ENCODE results near the gene EXOC1.

Gene EXOC1

GRCh38 chr4:55951191-55951922, 97.9 kb downstream of the EXOC1 start:
- no peak for DNase-seq (ENCODE audit: low spot score)

Measured in CD4-positive, alpha-beta T cell treated with Interleukin-6 at 100 ng/mL for 8 hours (primary cell).